ACHN (cell line): ENCODE results near the gene SAMM50.
A peak's percentile ranks its signal among the peaks of the same experiment; 100 is the strongest.

Source experiments
- DNase-seq: peaks from one replicate; pipeline ENCODE4 v3.0.0-alpha.2; 2015
- in situ Hi-C: cut with HindIII; loops from 2 replicates; pipeline ENCODE4 v1.10.0; 2017; ENCODE audit warnings: low sequenced_read_pairs, low pct_ligation_motif_present, low pct_unique_long_range_greater_than_20kb

SAMM50 gene

DNA sequence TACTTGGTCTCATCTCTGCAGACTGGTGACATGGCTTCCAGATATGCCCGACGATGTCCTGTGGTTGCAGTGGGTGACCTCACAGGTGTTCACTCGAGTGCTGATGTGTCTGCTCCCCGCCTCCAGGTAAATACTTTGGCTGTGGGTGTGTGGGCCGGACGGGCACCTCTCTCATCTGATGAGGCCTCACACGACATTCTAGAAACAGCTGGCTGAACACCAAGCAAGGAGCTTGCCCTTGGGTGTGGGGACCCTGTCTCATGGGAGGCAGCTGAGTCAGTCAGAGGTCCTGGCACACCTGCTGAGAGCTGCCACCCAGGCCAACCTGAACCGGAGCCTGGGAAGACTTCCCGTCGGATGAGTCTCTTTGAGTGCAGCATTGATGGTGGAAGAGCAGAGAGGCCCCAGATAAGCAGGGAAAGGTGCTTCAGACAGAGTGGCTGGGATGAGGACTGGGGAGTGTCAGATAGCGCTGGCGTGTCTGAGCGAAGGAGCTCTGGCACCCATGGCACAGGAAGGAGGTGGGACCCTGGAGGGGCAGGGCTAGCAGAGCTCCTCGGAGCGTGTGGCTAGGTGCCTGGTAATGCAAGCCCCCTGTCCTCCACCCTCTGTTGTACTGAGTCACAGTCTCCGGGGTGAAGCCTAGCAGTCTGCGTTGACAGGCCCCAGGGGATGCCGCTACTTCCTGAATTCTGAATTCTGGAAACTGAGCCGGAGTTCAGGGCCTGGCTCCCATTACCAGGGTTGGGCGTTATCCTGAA is 10.4 kb upstream of the SAMM50 start:
- no peak for DNase-seq
- in situ Hi-C loops: no loop called here

DNA sequence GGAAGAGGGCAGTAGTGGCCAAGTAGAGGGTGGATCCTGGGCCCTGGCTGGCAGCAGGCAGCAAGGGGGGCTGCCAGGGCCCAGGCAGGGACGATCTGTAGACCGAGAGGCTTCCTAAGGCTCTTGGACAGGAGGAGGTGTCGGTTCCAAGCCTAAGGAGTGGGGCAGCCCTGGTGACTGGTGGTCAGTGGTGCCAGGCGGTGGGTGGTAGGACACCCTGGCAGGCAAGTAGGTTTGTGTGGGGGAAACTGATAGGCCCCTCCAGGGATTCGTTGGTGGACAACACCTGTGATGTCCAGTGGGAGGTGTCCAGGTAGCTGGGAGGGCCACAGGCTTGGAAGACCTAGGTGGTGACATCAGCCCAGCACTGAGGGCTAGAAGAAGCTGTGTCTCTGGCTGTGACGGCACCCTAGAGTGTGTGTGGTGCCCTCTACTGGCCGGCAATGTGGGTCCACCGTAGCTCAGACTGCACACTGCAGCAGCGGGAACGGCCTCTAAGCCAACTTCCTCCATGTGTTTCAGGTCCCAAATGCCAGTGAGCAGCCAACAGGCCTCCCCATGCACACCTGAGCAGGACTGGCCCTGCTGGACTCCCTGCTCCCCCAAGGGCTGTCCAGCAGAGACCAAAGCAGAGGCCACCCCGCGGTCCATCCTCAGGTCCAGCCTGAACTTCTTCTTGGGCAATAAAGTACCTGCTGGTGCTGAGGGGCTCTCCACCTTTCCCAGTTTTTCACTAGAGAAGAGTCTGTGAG is 9.4 kb upstream of the SAMM50 start:
- peak; percentile 55 for DNase-seq
- in situ Hi-C loops: no loop called here

DNA sequence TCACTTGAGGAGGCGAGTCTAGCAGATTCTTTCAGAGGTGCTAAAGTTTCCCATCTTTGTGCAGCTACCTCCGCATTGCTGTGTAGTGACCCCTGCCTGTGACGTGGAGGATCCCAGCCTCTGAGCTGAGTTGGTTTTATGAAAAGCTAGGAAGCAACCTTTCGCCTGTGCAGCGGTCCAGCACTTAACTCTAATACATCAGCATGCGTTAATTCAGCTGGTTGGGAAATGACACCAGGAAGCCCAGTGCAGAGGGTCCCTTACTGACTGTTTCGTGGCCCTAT is 8.9 kb upstream of the SAMM50 start:
- peak; percentile 39 for DNase-seq
- in situ Hi-C loops: no loop called here

DNA sequence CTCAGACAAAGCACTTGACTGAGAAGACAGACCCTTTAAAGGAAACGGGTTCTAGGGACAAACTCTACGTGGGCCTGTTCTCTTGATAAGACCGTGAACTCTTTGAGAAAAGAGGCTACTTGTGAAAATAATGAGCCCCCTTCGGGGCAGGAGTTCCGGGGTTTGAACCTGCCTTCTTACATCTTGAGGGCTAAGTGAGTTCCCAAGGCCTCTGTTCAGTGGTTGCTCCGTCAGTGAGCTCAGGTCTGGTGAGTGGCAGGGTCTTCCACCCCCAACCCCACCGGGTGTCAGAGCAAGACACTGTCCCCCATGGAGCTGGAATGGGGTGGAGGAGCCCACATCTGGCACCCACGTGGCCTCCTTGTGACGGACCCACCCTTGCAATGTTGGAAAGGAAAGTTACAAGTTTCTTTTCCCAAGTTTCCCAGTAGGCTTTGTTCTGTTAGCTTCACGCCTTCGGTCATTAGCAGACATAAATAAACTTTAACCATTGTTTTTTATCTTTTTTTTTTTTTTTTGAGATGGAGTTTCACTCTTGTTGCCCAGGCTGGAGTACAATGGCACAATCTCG is 6.3 kb upstream of the SAMM50 start:
- in situ Hi-C loops: no loop called here

DNA sequence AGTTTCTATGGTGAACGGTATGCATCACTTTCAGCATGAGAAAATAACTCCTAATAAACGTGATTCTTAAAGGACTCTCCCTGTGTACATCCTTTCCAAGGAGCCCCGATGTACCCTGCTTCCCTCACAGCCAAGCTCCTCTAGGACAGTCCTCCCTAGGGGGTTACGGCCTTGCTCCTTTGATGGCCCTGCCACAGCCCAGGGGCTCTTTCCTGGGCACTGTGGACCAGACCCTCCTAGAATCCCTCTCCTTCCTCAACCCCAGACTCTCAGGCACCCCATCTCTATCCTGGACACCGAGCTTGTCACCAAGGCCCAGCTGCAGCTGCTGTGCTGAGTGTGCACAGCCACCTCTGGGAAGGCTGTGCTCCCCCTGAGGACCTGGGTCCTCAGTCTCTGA is 3.9 kb upstream of the SAMM50 start:
- no peak for DNase-seq
- in situ Hi-C loops: no loop called here

More for the DNA sequence above, 6.3 kb upstream of the SAMM50 start:
- no peak for DNase-seq

DNA sequence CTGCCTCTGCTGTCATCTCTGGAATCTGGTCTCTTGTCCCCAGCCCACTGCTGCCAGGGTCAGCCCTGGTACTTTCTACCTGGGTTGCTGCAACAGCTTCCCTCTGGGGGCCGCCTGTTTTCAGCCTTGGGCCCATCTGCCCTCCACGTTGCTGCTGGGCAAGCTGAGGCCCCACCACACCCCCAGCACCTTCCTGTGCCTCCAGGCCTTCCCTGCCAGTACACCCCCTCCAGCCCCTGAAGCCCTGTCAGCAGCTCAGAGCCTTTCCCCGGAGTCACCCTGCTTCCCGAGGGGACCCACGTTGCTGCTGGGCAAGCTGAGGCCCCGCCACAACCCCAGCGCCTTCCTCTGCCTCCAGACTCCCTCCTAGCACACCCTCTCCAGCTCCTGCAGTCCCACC is 3.3 kb upstream of the SAMM50 start:
- no peak for DNase-seq
- in situ Hi-C loops: no loop called here

DNA sequence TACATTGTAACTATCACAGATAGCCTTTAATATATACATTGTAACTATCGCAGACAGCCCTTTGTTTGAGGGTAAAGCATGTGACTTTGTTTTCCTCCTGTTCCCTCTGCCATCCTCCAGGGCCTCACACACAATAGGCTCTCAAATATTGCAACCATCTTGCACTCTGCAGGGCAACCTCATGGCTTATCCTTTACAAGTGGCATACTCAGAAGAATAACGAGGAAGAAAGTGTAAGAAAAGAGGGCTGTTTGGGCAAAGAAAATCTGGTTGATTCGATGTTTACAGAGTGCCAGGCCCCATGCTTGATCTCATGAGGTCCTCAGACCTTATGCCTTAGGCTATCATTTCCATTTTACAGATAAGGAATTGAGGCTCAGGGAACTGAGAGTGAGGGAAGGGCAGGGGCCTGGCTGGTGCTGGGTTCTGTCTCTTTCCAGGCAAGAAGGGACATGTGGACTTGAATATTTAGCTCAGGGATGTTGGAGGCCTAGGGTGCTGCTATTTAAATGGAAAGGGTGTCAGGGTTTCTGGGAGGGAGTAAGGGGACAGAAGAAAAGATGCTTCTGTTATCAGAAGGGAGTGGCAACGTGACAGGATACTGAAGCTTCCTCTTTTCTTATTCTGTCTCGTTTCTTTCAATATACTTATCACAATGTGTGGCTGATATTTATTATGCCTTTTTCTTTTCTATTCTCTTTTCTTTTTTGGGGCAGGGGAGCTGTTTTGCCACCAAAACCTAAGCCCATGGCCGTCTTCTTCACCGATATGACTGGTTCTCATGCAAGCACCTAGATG is 1.1 kb upstream of the SAMM50 start:
- no peak for DNase-seq
- in situ Hi-C loops: no loop called here

DNA sequence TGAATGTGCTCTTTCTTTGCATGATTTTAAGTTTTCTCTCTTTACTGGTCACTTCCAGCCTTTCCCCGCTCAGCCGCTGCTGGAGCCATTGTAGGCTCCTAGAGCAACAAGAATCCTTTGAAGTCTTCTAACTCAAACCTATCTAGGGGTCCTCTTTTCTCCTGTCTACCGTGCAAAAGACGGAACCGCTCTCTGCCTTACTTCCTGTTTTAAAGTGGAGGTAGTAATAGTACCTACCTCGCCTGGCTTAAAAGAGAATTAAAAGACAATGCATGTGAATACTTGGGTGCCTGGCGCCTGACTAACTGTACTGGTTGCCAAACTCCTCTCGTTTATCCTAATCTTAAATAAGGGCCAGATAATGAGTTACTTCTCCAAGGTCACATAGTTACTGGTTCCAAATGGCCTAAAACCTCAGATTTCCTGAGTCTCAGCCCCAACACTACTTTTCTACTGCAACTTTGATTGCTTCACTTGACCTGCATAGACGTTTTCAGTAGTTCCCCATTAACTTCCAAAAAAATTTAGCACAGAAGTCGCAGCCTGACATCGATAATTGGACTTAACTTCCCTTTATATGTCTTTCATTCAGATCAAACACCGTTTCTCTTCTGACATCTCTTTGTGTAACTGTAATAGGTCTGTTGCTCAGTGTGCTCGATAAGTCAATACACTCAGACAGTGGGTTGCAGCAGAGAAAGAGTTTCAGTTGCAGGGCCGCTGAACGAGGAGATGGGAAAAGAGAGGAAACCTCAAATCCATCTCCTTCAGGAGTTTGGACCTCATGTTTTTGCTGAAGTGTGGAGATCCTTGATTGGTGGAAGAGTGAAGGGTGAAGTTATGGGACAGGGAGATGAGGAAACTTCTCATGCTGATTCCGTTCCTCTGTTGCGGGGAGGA is 891 bp downstream of the SAMM50 start:
- in situ Hi-C loops: no loop called here
- DNase-seq: no peak

DNA sequence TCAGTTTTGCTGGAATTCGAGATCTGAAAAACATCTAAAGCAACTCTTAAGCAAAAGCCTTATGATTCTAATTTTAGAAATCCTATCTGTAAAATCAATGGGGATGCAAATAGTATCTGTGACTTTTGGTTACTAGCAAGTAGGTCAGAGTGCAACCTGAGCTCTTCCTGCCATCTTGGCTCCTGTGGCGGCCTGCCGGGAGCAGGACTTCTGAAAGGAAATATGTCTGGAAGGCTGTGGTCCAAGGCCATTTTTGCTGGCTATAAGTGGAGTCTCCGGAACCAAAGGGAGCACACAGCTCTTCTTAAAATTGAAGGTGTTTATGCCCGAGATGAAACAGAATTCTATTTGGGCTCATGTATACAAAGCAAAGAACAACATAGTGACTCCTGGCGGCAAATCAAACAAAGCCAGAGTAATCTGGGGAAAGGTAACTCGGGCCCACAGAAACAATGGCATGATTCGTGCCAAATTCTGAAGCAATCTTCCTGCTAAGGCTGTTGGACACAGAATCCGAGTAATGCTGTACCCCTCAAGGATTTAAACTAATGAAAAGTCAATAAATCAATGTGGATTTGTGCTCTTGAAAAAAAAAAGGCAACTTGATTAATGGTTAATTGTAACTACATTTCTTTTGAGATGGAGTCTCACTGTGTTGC is 1.7 kb downstream of the SAMM50 start:
- no peak for DNase-seq
- in situ Hi-C loops: no loop called here

DNA sequence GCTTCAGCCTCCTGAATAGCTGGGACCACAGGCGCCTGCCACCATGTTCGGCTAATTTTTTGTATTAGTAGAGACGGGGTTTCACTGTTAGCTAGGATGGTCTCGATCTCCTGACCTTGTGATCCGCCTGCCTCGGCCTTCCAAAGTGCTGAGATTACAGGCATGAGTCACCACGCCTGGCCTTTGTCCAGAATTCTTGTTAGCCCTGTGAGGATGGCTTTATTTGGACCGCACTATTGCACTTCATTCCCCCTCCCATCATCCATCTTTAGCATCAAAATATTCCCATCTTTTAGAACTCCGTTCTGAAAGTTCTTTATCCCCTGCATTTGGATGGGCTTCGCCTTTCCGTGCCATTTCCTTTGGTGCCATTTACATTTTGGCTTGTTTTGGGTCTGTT is 2.6 kb downstream of the SAMM50 start:
- DNase-seq: no peak
- in situ Hi-C loops: no loop called here

DNA sequence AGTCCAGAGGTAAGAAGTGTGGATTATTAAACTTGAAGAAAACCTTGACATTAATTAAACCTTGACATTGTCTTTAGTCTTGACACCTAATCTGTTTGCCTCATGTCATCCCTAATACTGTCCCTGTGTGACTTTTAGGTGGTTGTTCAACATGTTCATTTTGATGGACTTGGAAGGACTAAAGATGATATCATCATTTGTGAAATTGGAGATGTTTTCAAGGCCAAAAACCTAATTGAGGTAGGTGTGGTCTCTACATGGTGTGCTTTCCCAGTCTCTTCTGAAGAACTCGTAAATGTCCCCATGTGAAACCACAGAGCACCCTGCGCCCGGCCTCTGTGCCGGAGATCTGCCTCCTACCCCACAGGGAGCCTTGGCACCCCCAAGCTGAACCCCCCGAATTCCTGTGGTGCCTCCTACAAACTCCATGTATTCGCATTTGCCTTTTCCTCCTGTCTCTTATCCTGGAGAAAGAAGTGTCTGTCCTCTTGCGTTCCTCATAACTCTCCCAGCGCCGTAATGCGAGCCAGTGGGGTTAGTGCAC is 9.1 kb downstream of the SAMM50 start:
- in situ Hi-C loops: no loop called here
- no peak for DNase-seq

DNA sequence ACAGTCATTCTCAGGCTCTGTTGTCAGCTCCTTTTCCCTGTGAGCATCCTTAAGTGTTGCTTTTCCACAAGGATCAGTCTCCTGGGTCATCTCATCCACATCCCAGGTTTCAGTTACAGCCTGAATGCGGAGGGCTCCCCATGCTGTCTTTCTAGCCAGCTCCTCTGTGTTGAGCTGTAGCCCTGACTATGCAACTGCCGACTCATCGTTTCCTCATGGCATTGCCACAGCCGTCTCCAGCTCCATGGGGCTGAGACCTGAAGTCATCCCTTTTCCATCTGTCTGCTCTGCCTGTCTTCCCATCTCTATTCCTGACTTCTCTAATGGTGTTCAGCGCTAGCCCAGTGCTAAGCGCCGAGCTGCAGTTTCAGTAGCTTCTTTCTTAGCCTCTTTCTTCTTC is 11.8 kb downstream of the SAMM50 start:
- in situ Hi-C loops: no loop called here
- no peak for DNase-seq

DNA sequence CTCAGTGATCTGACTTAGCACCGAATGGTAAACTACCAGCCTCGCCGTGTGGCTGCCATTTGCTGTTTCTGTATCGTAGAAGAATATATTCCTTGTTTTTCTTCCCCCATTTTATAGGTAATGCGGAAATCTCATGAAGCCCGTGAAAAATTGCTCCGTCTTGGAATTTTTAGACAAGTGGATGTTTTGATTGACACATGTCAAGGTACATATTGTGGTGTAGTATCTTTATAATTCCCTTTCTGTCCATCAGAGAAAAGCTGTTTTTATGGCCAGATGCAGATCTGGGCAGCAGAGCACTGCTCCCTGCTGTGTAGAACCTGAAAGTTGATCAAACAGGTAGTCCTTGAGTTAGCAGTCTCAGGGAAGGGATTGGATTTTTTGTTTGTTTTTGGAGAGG is 13.4 kb downstream of the SAMM50 start:
- in situ Hi-C loops: no loop called here
- no peak for DNase-seq

DNA sequence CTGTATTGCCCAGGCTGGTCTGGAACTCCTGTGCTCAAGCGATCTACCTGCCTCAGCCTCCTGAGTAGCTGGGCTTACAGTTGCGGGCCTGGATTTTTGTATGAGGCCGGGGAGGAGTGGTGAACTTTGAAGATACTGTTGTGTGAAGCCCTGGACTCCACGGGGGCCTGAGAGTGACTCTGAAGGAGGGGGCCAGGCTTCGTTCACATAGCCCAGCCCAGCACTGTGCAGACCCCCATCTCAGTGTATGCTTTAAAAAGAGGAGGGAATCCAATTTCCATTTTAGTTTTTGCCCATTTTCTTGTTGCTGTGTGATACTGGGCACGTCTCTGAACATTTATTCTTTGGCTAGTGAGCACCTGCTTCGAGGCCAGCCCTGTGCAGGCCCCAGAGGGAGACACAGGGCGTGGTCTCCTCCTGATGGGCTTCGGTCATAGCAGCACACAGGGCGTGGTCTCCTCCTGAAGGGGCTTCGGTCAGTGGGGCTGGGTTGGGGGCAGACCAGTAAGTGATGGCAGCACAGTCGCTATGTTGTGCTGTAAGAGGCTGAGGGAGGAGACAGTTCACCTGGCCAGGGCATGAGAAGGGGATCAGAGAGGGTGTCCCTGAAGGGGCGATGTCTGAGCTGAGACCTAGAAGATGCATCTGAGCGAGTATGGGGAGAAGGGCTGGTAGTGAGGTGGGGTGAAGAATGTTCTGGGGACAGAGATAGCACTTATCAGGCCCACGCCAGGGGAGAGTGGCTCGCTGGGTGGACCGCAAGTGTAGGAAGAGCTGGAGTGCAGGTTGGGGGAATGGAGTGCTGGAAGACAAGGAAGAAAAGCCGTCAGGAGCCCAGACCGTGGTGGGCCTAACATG is 14.0 kb downstream of the SAMM50 start:
- in situ Hi-C loops: no loop called here

DNA sequence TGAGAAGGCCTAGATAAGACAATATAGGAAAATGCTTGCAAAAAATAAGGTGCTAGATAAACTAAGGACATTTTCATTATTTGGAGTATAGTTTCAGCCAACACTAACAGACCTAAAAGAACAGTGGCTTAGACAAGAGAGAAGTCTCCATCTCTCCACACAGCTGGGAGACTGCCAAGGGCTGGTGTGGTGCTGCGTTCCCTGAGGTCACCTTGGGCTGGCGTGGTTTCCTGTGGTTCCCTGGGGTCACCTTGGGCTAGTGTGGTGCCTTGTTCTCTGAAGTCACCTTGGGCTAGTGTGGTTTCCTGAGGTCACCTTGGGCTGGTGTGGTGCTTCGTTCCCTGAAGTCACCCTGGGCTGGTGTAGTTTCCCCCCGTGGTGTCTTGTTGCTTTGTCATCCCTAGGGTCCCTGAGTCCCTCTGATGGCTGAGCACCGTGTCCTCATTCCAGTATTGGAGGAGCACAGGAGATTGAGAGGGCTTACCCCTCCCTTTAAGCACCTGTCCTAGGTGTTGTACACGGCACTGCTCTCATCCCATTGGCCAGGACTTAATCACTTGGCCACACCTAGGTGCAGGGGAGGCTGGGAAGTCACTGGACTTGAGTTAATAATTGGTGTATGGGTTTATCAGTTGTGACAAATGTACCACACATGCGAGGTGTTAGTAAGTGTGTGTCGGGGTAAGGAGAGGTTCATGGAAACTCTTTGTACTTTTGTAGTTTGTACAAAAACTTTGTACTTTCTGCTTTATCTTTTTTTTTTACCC is 14.9 kb downstream of the SAMM50 start:
- DNase-seq: no peak
- in situ Hi-C loops: no loop called here

More for the DNA sequence above, 14.0 kb downstream of the SAMM50 start:
- DNase-seq: no peak

DNA sequence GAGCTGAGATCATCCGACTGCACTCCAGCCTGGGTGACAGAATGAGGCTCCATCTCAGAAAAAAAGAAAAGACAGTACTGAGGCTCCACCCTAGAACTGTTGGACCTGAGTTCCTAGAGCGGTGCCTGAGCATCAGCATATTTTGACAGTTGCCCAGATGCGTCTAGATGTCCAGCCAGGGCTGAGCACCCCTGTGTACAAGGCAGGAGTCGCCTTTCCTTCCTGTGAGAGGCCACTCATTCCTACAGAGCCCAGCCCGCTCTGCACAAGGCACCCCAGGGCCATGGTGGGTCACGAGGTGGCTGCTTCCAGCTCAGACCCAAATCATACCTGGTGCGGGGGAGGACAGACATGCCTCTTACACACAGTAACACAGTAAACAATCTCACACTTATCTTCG is 15.9 kb downstream of the SAMM50 start:
- no peak for DNase-seq
- in situ Hi-C loops: no loop called here
